ENCODE data around the gene SRPRB.

The SRPRB gene

GRCh38 chr3:133840055-133840737 lies 34.6 kb downstream of the SRPRB start:
- in situ Hi-C loops (cut with MboI; ENCODE audit: low sequenced_read_pairs) = no loop called here

GRCh38 chr3:133840767-133841166 lies 35.2 kb downstream of the SRPRB start:
- in situ Hi-C loops (cut with MboI; ENCODE audit: low sequenced_read_pairs) = no loop called here

- in situ Hi-C loops (cut with MboI; ENCODE audit: low sequenced_read_pairs) = no loop called here
These were observed 35.6 kb downstream of the SRPRB start for GRCh38 chr3:133841196-133841595.

GRCh38 chr3:133842158-133842557 lies 36.5 kb downstream of the SRPRB start:
- in situ Hi-C loops (cut with MboI; ENCODE audit: low sequenced_read_pairs) = no loop called here

- in situ Hi-C loops (cut with MboI; ENCODE audit: low sequenced_read_pairs) = no loop called here
These were observed 38.0 kb downstream of the SRPRB start for GRCh38 chr3:133843634-133844033.

GRCh38 chr3:133845127-133845526 lies 39.5 kb downstream of the SRPRB start:
- in situ Hi-C loops (cut with MboI; ENCODE audit: low sequenced_read_pairs) = no loop called here

GRCh38 chr3:133849346-133849745 lies 43.7 kb downstream of the SRPRB start:
- in situ Hi-C loops (cut with MboI; ENCODE audit: low sequenced_read_pairs) = no loop called here

- in situ Hi-C loops (cut with MboI; ENCODE audit: low sequenced_read_pairs) = no loop called here
These were observed 44.4 kb downstream of the SRPRB start for GRCh38 chr3:133850034-133850433.

- in situ Hi-C loops (cut with MboI; ENCODE audit: low sequenced_read_pairs) = no loop called here
These were observed 45.8 kb downstream of the SRPRB start for GRCh38 chr3:133851266-133851906.

GRCh38 chr3:133851931-133852330 lies 46.3 kb downstream of the SRPRB start:
- in situ Hi-C loops (cut with MboI; ENCODE audit: low sequenced_read_pairs) = no loop called here

- in situ Hi-C loops (cut with MboI; ENCODE audit: low sequenced_read_pairs) = no loop called here
These were observed 47.7 kb downstream of the SRPRB start for GRCh38 chr3:133853063-133853924.

- in situ Hi-C loops (cut with MboI; ENCODE audit: low sequenced_read_pairs) = no loop called here
These were observed 48.3 kb downstream of the SRPRB start for GRCh38 chr3:133853925-133854227.

GRCh38 chr3:133854264-133855001 lies 48.8 kb downstream of the SRPRB start:
- in situ Hi-C loops (cut with MboI; ENCODE audit: low sequenced_read_pairs) = no loop called here

- in situ Hi-C loops (cut with MboI; ENCODE audit: low sequenced_read_pairs) = no loop called here
These were observed 49.4 kb downstream of the SRPRB start for GRCh38 chr3:133855002-133855370.

GRCh38 chr3:133855772-133856171 lies 50.2 kb downstream of the SRPRB start:
- in situ Hi-C loops (cut with MboI; ENCODE audit: low sequenced_read_pairs) = no loop called here

- in situ Hi-C loops (cut with MboI; ENCODE audit: low sequenced_read_pairs) = no loop called here
These were observed 50.7 kb downstream of the SRPRB start for GRCh38 chr3:133856316-133856715.

- in situ Hi-C loops (cut with MboI; ENCODE audit: low sequenced_read_pairs) = no loop called here
These were observed 52.2 kb downstream of the SRPRB start for GRCh38 chr3:133857767-133858166.

GRCh38 chr3:133859381-133860234 lies 54.0 kb downstream of the SRPRB start:
- in situ Hi-C loops (cut with MboI; ENCODE audit: low sequenced_read_pairs) = no loop called here

- in situ Hi-C loops (cut with MboI; ENCODE audit: low sequenced_read_pairs) = no loop called here
These were observed 54.9 kb downstream of the SRPRB start for GRCh38 chr3:133860519-133860918.

- in situ Hi-C loops (cut with MboI; ENCODE audit: low sequenced_read_pairs) = no loop called here
These were observed 56.5 kb downstream of the SRPRB start for GRCh38 chr3:133862161-133862560.

Data from HL-60/S4 (cell line).